Activated T-cell treated with anti-CD3 and anti-CD28 coated beads, Interleukin-2, amount 50 U/mL, for 72 hours (primary cell): ENCODE measurements around the gene ZNF438. TPM values are rescaled to one million over a fixed set of nuclear protein-coding genes. Genes with fewer than 3 reads are reported as not detected.
"Not testable (repeated sequence)": the region's sequence is repeated elsewhere in the genome, so short reads cannot be mapped to it uniquely, and the experiment has no call there.

ENCODE experiments used
- ATAC-seq, 2 donors: fragments of 150-1000 bp; cut with Tn5 transposase; replicated peaks in 1 of 2; 2 replicates each; pipeline ENCODE4 v1.10.0; 2021; ENCODE audit warnings: moderate library complexity in 2 of 2, mild to moderate bottlenecking in 1 of 2
- DNase-seq, 2 donors: peaks; one replicate each; pipeline ENCODE4 v3.0.0; 2021 to 2022; ENCODE audit warnings: mixed read lengths in 1 of 2
- H3K27ac Mint-ChIP-seq: one replicate; pipeline ENCODE4 v1.8.0; 2022; ENCODE audit warnings: mild to moderate bottlenecking, moderate library complexity, mixed read lengths
- H3K27me3 Mint-ChIP-seq: one replicate; pipeline ENCODE4 v1.8.0; 2022; ENCODE audit warnings: low read depth, mixed read lengths
- H3K36me3 Mint-ChIP-seq, 2 donors: one replicate each; pipeline ENCODE4 v1.8.0; 2022; ENCODE audit warnings: mixed read lengths in 2 of 2, mild to moderate bottlenecking in 1 of 2; ENCODE audit not compliant: insufficient read depth in 2 of 2
- H3K4me1 Mint-ChIP-seq: one replicate; pipeline ENCODE4 v1.8.0; 2022; ENCODE audit warnings: low read depth, mixed read lengths
- H3K4me3 Mint-ChIP-seq, 2 donors: one replicate each; pipeline ENCODE4 v1.8.0; 2022; ENCODE audit warnings: mild to moderate bottlenecking in 2 of 2, mixed read lengths in 2 of 2, moderate library complexity in 2 of 2
- H3K9me3 Mint-ChIP-seq, 2 donors: one replicate each; pipeline ENCODE4 v1.8.0; 2022; ENCODE audit warnings: mixed read lengths in 2 of 2
- total RNA-seq, 2 donors: library from RNA; stranded (reverse); gene quantifications; one replicate each; pipeline ENCODE4 v1.2.3, GENCODE V29; 2022

Gene ZNF438
- total RNA-seq, 2 donors from 2014 or later, result 5.2 to 5.4 TPM

DNA sequence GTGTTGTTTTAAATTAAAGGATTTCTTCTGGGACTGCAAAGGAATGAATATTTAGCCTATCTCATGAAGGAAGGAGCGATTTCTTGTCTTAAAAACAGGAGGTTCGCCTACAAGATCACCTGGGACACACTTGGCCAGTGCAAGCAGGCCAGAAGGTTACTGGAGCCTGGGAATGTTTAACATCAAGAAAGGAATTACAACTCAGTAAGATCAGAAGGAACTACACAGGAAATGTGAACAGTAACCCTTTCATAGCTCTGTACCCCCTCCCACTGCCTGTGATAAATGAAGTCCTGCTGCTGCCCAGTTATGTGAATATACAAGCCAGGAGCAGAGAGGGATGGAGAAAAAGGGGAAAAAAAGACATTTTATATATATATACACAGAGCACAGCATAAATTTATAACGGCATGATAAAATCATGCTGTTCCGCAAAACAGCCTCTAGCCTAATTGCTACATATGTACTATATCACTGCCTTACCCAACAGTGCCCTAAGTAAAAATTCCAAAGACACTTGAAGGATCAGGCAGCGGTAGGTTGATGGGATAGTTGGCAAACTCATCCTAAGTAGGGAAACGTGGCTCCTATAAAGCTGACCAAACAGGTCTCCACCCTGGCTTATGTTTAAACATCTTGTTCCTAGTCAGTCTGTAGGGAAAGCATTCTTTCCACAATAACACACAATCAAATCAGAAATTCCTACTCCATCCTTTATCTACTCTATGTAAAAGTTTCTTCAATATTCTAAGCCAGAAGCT, 63.8 kb downstream of the ZNF438 start:
- no peaks in the 10 kb centered on the region for H3K9me3 Mint-ChIP-seq
- no peaks in the 10 kb centered on the region for H3K36me3 Mint-ChIP-seq
- no peak overlapping the region for H3K4me3 Mint-ChIP-seq
- no peaks in the 10 kb centered on the region for H3K27me3 Mint-ChIP-seq
- peaks cover 13% of the 10 kb centered on the region for H3K4me1 Mint-ChIP-seq
- ATAC-seq (no peak), DNase-seq (no peak)
- H3K27ac Mint-ChIP-seq, result no peak overlapping the region

DNA sequence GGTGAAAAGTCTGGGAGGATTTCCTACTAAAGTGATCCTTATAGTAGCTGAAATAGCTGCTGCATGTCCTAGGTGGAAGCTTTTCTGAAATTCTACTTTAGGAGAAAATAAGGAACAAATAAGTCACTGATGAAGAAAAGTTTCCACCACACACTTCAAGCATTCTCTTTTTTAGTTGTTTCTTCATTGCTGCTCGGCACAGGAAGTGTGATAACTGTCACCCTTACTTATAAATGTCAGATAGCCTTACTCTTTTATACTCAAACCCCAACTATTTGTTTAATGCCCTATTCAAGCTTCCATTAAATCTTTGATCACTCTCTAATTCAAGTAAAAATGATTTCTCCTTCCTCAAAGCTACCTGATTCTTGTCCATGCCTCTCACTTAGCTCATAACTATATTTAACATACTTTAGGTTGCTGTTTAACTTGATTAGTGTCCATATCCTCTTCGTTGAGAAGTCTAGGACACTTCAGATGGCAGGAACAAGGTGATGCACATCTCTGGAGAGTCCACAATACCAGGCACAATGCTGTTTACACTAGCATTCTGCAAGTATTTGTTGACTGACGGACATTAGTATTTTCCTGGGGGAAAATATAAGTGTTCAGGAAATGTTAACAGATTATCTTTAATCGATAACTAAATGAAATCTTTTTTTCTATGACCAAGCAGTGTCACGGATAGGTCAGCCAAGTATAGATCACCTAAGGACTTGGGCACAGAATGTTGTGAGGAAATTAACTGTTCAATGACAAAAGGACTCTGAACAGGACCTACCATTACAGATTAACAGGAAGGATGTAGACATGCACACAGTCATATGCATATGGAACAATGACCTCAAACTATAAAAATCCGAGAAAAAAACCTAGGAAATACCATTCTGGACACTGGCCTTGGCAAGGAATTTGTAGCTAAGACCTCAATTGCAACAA, 67.4 kb downstream of the ZNF438 start:
- no peak for DNase-seq
- Mint-ChIP-seq H3K27me3 (no peaks in the 10 kb centered on the region), H3K4me1 (peaks cover 13% of the 10 kb centered on the region), H3K27ac (peak overlapping the region; percentile 71), H3K36me3 (peaks cover 0 to 2% of the 10 kb centered on the region in 2 donors), H3K9me3 (no peaks in the 10 kb centered on the region), H3K4me3 (peak overlapping the region in 1 of 2 donors; percentile 58)
- ATAC-seq, result peak in 1 of 2 donors; percentile 50

DNA sequence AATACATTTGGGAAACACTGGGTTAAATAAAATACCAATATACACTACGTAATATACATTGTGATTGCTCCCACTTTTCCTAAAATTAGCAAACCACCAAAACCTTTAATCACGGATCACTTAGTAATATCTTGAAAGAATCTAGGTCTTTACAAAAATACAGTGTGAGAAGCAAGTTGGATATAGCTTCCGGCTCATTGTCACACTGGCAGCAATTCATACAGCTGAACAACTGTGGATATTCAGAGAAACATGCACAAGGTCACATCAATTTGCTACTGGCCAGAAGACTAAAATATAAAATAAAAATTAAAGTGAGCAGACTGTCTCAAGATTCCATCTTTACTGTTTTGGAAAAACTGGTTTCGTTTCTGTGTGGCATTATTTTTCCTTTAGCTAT, 69.1 kb downstream of the ZNF438 start:
- no peak for DNase-seq
- Mint-ChIP-seq H3K27ac (no peak overlapping the region), H3K4me3 (no peak overlapping the region), H3K36me3 (peaks cover 0 to 2% of the 10 kb centered on the region in 2 donors), H3K9me3 (no peaks in the 10 kb centered on the region), H3K4me1 (peaks cover 13% of the 10 kb centered on the region), H3K27me3 (no peaks in the 10 kb centered on the region)
- no peak for ATAC-seq

DNA sequence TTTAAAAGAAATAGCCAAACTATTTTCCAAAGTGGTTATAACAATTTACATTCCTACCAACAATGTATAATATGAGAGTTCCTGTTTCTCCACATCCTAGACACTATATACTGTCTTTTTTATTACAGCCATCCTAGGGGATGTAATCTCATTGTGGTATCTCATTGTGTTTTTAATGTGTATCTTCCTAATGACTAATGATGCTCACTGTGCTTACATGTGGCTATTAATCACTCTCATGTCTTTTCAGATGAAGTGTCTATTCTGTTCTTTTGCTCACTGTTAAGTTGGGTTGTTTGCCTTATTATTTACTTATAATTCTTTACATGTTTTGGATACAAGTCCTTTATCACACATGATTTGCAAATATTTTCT, 71.8 kb downstream of the ZNF438 start:
- ATAC-seq (no peak), DNase-seq (no peak)
- H3K4me3 Mint-ChIP-seq, result no peak overlapping the region
- no peak overlapping the region for H3K27ac Mint-ChIP-seq
- H3K36me3 Mint-ChIP-seq, result peaks cover 0 to 2% of the 10 kb centered on the region in 2 donors
- H3K27me3 Mint-ChIP-seq, result no peaks in the 10 kb centered on the region
- H3K4me1 Mint-ChIP-seq, result peaks cover 13% of the 10 kb centered on the region
- H3K9me3 Mint-ChIP-seq, result peaks cover 0 to 5% of the 10 kb centered on the region in 2 donors

DNA sequence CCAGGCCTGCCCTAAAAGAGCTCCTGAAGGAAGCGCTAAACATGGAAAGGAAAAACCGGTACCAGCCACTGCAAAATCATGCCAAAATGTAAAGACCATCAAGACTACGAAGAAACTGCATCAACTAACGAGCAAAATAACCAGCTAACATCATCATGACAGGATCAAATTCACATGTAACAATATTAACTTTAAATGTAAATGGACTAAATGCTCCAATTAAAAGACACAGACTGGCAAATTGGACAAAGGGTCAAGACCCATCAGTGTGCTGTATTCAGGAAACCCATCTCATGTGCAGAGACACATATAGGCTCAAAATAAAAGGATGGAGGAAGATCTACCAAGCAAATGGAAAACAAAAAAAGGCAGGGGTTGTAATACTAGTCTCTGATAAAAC, 82.4 kb downstream of the ZNF438 start:
- not testable (repeated sequence) for ATAC-seq, DNase-seq, H3K27me3 Mint-ChIP-seq, H3K4me3 Mint-ChIP-seq, H3K9me3 Mint-ChIP-seq, H3K4me1 Mint-ChIP-seq, H3K36me3 Mint-ChIP-seq, H3K27ac Mint-ChIP-seq

DNA sequence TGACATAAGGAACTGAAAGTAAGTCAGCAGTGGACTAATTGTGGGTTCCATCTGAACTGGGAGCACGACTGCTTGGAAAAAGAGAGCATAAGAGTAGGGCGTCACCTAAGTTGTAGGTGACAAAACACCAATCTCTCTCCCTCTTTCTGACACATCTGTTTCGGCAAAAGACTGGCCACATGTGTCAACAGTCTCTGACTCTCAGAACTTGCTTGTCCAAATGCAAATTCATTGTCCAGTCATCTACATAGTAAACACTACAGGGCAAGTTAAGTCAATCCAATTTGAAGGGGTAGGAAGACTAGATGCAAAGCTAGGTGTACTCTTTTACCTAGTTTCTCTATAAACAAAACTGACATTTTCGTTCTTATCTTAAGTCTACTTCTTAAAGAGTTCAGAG, 87.7 kb downstream of the ZNF438 start:
- no peak overlapping the region for H3K4me3 Mint-ChIP-seq
- H3K27ac Mint-ChIP-seq, result no peak overlapping the region
- ATAC-seq (no peak), DNase-seq (no peak)
- no peaks in the 10 kb centered on the region for H3K9me3 Mint-ChIP-seq
- no peaks in the 10 kb centered on the region for H3K27me3 Mint-ChIP-seq
- peaks cover 3% of the 10 kb centered on the region for H3K4me1 Mint-ChIP-seq
- peaks cover 0 to 7% of the 10 kb centered on the region in 2 donors for H3K36me3 Mint-ChIP-seq

DNA sequence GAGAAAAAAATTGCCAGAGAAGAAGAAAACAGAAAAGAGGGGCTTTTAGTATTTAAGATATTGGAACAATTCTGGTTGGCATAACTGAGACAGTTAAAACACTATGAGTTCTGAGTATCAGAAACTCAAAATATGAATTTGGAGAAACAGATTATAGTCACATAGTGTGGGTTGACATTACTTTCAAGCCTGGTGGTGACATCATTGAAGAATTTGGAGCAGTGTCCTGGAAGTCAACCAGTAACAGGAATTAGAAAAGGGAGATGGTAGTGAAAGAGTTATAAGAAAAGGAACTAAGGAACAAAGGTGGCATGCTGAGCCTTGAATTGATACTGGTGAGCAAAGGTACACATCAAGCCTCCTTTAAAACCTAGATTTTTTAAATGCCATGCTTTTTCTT, 88.2 kb downstream of the ZNF438 start:
- Mint-ChIP-seq H3K36me3 (peaks cover 0 to 7% of the 10 kb centered on the region in 2 donors), H3K27ac (no peak overlapping the region), H3K4me3 (no peak overlapping the region), H3K27me3 (no peaks in the 10 kb centered on the region), H3K9me3 (no peaks in the 10 kb centered on the region), H3K4me1 (peaks cover 3% of the 10 kb centered on the region)
- DNase-seq, result no peak
- no peak for ATAC-seq

DNA sequence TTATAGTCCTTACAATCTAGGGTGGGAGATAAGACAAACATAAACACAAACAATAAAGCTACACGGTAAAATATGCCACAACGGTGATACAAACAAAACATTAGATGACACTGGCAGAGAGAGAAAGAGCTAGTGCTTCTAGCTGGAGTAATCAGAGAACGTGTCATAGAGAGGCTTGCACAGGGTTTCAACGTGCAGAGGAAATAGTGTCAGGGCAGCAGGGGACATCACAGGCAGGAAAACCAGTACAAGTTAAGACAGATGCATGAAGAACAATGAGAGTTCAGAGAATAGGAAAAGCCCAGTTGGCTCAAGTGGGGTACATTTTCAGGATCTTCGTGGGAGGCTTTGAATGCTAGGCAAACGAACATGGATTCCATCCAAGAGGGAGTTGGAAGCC, 91.4 kb downstream of the ZNF438 start:
- Mint-ChIP-seq H3K4me3 (no peak overlapping the region), H3K27me3 (no peaks in the 10 kb centered on the region), H3K36me3 (peaks cover 4 to 6% of the 10 kb centered on the region in 2 donors), H3K4me1 (peaks cover 7% of the 10 kb centered on the region), H3K27ac (no peak overlapping the region), H3K9me3 (peaks cover 6% of the 10 kb centered on the region in 2 donors)
- ATAC-seq (no peak), DNase-seq (no peak)

DNA sequence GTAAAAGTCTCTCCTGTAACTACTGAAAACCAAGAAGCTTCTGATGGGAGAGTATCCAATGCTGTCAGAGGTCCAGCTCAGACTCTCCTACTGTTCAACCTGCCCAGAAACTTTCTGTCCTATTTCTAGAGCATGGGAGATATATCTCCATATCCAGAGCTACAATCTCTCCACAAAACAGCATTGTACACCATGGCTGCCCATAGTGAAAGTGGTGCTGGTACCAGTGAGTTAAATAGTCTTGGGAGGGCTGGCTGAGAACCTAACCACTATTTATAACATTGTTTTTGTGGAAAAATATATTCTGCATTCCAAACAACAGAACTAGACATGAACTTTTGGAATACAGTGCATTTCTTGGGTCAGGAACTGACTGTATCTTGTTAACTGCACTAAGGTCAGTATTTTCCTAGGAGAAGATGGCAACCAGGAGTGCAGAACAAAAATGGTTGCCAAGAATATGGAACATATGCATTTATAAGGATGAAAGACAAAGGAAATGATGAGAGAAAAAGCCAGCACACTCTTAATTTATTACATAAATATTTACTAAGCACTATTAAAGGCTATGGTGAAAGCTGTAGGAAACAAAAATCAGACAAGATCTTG, 91.9 kb downstream of the ZNF438 start:
- Mint-ChIP-seq H3K27ac (no peak overlapping the region), H3K27me3 (no peaks in the 10 kb centered on the region)

DNA sequence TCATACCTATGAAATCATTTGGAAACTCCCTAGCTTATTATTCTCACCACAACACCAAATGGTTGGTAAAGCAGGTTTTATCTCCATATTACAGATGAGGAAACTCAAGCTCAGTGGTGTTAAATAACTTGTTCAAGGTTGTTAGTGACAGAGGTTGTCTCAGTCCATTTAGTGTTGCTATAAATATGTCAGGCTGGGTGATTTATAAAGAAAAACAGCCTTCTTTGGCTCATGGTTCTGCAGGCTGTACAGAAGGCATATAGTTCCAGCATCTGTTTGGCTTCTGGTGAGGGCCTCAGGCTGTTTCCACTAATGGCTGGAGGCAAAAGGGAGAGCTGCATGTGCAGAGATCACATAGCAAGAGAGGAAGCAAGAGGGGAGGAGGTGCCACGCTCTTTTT, 96.6 kb downstream of the ZNF438 start:
- H3K27me3 Mint-ChIP-seq, result no peaks in the 10 kb centered on the region
- ATAC-seq, result no peak
- H3K9me3 Mint-ChIP-seq, result peaks cover 8 to 10% of the 10 kb centered on the region in 2 donors
- H3K4me3 Mint-ChIP-seq, result no peak overlapping the region
- peaks cover 9% of the 10 kb centered on the region for H3K4me1 Mint-ChIP-seq
- no peak overlapping the region for H3K27ac Mint-ChIP-seq
- DNase-seq, result no peak
- peaks cover 7 to 13% of the 10 kb centered on the region in 2 donors for H3K36me3 Mint-ChIP-seq

More for the DNA sequence above, 91.9 kb downstream of the ZNF438 start:
- H3K4me1 Mint-ChIP-seq, result peaks cover 12% of the 10 kb centered on the region
- ATAC-seq, result no peak
- no peak for DNase-seq
- peaks cover 7 to 10% of the 10 kb centered on the region in 2 donors for H3K36me3 Mint-ChIP-seq
- H3K9me3 Mint-ChIP-seq, result peaks cover 8 to 10% of the 10 kb centered on the region in 2 donors
- H3K4me3 Mint-ChIP-seq, result no peak overlapping the region

DNA sequence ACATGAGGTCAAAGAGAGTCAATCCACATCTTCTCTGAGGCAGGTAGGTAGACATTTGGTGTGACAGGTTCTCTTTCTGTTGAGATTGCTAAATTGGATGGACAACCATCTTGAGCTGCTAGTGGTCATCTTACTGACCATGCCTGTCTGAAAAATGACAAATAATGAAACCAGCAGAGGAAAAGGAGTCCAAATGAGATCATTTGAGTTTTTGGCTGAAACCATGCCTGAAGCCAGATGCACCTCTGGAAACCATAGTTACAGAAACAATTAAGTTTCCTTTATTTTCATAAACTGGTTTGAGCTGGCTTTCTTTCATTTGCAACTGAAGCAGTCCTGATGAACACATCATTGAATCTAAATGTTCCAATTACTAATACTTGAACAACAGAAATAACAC, 100.6 kb downstream of the ZNF438 start:
- no peak for ATAC-seq
- H3K27me3 Mint-ChIP-seq, result no peaks in the 10 kb centered on the region
- peaks cover 7 to 10% of the 10 kb centered on the region in 2 donors for H3K9me3 Mint-ChIP-seq
- H3K4me1 Mint-ChIP-seq, result peaks cover 22% of the 10 kb centered on the region
- DNase-seq, result no peak
- no peak overlapping the region for H3K4me3 Mint-ChIP-seq
- no peak overlapping the region for H3K27ac Mint-ChIP-seq
- H3K36me3 Mint-ChIP-seq, result peaks cover 7 to 13% of the 10 kb centered on the region in 2 donors

DNA sequence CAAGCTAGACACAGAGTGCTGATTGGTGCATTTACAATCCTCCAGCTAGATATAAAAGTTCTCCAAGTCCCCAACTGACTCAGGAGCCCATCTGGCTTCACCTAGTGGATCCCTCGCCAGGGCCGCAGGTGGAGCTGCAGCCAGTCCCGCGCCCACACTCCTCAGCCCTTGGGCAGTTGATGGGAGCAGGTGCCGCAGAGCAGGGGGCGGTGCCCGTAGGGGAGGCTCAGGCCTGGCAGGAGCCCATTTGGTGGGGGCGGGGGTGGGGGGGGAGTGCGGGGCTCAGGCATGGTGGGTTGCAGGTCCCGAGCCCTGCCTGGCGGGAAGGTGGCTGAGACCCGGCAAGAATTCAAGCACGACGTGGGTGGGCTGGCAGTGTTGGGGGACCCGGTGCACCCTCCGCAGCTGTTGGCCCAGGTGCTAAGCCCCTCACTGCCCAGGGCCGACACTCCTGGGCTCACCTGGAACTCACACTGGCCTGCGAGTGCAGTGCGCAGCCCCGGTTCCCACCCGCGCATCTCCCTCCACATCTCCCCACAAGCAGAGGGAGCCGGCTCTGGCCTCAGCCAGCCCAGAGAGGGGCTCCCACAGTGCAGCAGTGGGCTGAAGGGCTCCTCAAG, 101.7 kb downstream of the ZNF438 start:
- Mint-ChIP-seq H3K9me3 (peaks cover 0 to 1% of the 10 kb centered on the region in 2 donors), H3K4me3 (no peak overlapping the region), H3K27ac (no peak overlapping the region), H3K27me3 (no peaks in the 10 kb centered on the region), H3K4me1 (peaks cover 16% of the 10 kb centered on the region), H3K36me3 (peaks cover under 1 to 5% of the 10 kb centered on the region in 2 donors)
- ATAC-seq (no peak), DNase-seq (no peak)
